SU-DHL-6 (cell line): ENCODE measurements around the gene BCKDK.

Source experiments
- H2AFZ ChIP-seq: fragments of 200-600 bp; sonication (generic); 2 replicates; pipeline ENCODE4 v1.6.1; 2014; ENCODE audit warnings: low read depth, mild to moderate bottlenecking, moderate library complexity, mixed read lengths, antibody characterized with exemption, low read length; ENCODE audit not compliant: severe bottlenecking
- H3F3A ChIP-seq: fragments of 200-600 bp; shearing (Covaris generic); 2 replicates; pipeline ENCODE4 v1.6.0; 2016; ENCODE audit warnings: antibody characterized with exemption, mild to moderate bottlenecking; ENCODE audit not compliant: insufficient read depth
- H3K27ac ChIP-seq: fragments of 200-600 bp; sonication (generic); 2 replicates; pipeline ENCODE4 v1.5.1; 2016; ENCODE audit warnings: low read depth, mild to moderate bottlenecking, low read length, moderate library complexity, mixed read lengths
- H3K27me3 ChIP-seq: fragments of 200-600 bp; sonication (generic), shearing (Covaris generic); 2 replicates; pipeline ENCODE4 v1.6.0; 2014; ENCODE audit warnings: mild to moderate bottlenecking, low read length
- H3K36me3 ChIP-seq: fragments of 200-600 bp; sonication (generic); 2 replicates; pipeline ENCODE4 v1.6.1; 2014; ENCODE audit warnings: mild to moderate bottlenecking, low read length, mixed read lengths
- H3K4me2 ChIP-seq: fragments of 300-600, 200-600 bp; shearing (Covaris generic), sonication (generic); 2 replicates; pipeline ENCODE4 v1.6.0; 2014; ENCODE audit warnings: low read length, low read depth, mild to moderate bottlenecking; ENCODE audit not compliant: poor library complexity, severe bottlenecking
- H3K4me3 ChIP-seq: fragments of 200-600 bp; sonication (generic); 2 replicates; pipeline ENCODE4 v1.5.1; 2014; ENCODE audit warnings: antibody characterized with exemption, low read length, mild to moderate bottlenecking, mixed read lengths; ENCODE audit not compliant: insufficient read depth, poor library complexity, severe bottlenecking
- H3K79me2 ChIP-seq: fragments of 200-600 bp; sonication (generic); 2 replicates; pipeline ENCODE4 v1.6.1; 2014; ENCODE audit warnings: mild to moderate bottlenecking, low read length, moderate library complexity; ENCODE audit not compliant: insufficient read depth
- H3K9ac ChIP-seq: fragments of 200-600 bp; sonication (generic); 2 replicates; pipeline ENCODE4 v1.7.0; 2014; ENCODE audit warnings: mild to moderate bottlenecking, low read length
- H3K9me2 ChIP-seq: fragments of 200-600 bp; sonication (generic); replicated peaks from 2 replicates; pipeline ENCODE4 v1.6.1; 2014; ENCODE audit warnings: low read length; ENCODE audit not compliant: insufficient read depth
- H3K9me3 ChIP-seq: fragments of 200-600 bp; sonication (generic); 2 replicates; pipeline ENCODE4 v1.6.1; 2014; ENCODE audit warnings: low read length, mixed read lengths; ENCODE audit not compliant: insufficient read depth
- H4K20me1 ChIP-seq: fragments of 200-600 bp; sonication (generic); 2 replicates; pipeline ENCODE4 v1.6.1; 2014; ENCODE audit warnings: low read depth, mild to moderate bottlenecking, antibody characterized with exemption, low read length, moderate library complexity, mixed read lengths
- CTCF ChIP-seq: fragments of 200-600 bp; sonication (generic); IDR thresholded peaks from one replicate; pipeline ENCODE4 v1.5.1; 2017; ENCODE audit warnings: antibody characterized with exemption, mild to moderate bottlenecking, low read length, moderate library complexity; ENCODE audit not compliant: insufficient read depth, poor library complexity, severe bottlenecking
- EZH2phosphoT487 ChIP-seq: fragments of 200-600 bp; sonication (generic), shearing (Covaris generic); conservative IDR thresholded peaks from 2 replicates; pipeline ENCODE4 v1.6.1; 2018; ENCODE audit warnings: mild to moderate bottlenecking, antibody characterized with exemption, low read length, moderate library complexity, mixed read lengths

BCKDK gene

DNA sequence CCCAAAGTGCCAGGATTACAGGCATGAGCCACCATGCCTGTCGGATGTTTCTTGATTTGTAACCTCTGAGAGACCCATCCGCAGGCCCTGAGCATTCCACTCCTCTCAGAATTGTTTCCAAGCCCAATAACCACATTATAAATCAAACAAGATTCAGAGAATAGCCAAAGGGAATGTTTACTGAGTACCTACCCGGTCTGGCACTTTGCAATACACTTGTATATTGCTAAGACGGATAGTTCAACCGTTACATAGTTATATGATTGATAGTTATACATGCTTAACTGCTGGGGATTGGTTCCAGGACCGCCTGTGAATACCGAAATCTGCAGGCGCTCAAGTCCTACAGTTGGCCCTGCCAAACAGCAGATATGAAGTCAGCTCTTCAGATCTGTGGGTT is 6.3 kb downstream of the BCKDK start:
- Histone ChIP-seq H3K9me3 (no peaks in the 10 kb centered on the region), H3K27me3 (no peaks in the 10 kb centered on the region), H3K9me2 (no peaks in the 10 kb centered on the region), H3K4me3 (no peak overlapping the region), H3K36me3 (no peaks in the 10 kb centered on the region), H3F3A (0 out of 2 replicates have a peak, but pooled peaks cover 5% of the 10 kb centered on the region), H3K27ac (no peak overlapping the region), H2AFZ (no peak overlapping the region), H3K9ac (no peak overlapping the region), H4K20me1 (peaks cover 8% of the 10 kb centered on the region; the same call in 1 of the 2 replicates), H3K4me2 (no peak overlapping the region), H3K79me2 (peaks cover 20% of the 10 kb centered on the region)
- no peak for TF ChIP-seq EZH2phosphoT487
- TF ChIP-seq CTCF, result no peak

DNA sequence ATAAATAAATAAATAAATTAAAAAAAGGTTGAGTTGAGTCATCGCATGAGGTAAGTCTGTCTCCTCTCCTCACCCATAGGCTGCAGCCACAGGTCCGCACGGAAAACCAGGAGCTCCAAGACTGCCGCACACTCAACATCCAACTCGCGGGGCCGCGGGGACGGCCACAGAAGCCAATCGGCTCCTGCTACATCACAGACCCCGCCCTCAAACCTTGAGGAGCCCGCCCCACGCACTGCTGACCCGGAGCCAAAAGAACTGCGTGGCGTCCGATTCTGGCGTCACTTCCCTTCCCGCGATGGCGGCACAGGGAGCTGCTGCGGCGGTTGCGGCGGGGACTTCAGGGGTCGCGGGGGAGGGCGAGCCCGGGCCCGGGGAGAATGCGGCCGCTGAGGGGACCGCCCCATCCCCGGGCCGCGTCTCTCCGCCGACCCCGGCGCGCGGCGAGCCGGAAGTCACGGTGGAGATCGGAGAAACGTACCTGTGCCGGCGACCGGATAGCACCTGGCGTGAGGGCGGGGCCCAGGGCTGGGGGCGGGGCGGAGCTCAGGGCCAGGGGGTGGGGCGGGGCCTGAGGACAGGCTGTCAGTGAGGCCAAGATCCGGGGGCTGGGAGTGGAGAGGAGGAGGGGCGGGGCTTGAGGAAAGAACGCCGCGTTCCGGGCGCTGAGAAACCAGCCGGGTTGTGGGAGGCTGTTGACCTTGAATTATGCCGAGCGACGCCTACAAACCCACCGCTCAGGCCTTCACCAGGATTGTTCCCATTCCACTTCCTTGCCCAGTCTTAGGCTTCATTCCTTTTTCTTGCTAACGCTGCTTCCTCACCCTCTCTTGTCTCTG is 9.4 kb downstream of the BCKDK start, which contains the start of gene KAT8:
Gene KAT8, plus strand, starts transcription at position 281 of the 839 bp plus-strand sequence. Its CDS starts 18 bp downstream, at position 299.
- Histone ChIP-seq H3K9ac (peak within 1 kb of the TSS; percentile 70), H3F3A (0 out of 2 replicates have a peak, but pooled peaks cover 5% of the 10 kb centered on the region), H3K9me3 (no peaks in the 10 kb centered on the region), H3K9me2 (no peaks in the 10 kb centered on the region), H3K27ac (peak within 1 kb of the TSS; percentile 73), H3K79me2 (peaks cover 22% of the 10 kb centered on the region), H3K27me3 (no peaks in the 10 kb centered on the region), H4K20me1 (peaks cover 8% of the 10 kb centered on the region; the same call in 1 of the 2 replicates), H2AFZ (peak within 1 kb of the TSS; percentile 77), H3K4me3 (peak within 1 kb of the TSS; percentile 88), H3K36me3 (peaks cover 12% of the 10 kb centered on the region; the same call in 1 of the 2 replicates), H3K4me2 (peak within 1 kb of the TSS; percentile 92)
- no peak for TF ChIP-seq EZH2phosphoT487
- TF ChIP-seq CTCF, result no peak

GRCh38 chr16:31118223-31119155 is 10.3 kb downstream of the BCKDK start:
- H3K4me2 ChIP-seq, result peak overlapping the region; percentile 92
- no peaks in the 10 kb centered on the region for H3K9me2 ChIP-seq
- peak overlapping the region; percentile 88 for H3K4me3 ChIP-seq
- peaks cover 8% of the 10 kb centered on the region; the same call in 1 of the 2 replicates for H4K20me1 ChIP-seq
- H3K9ac ChIP-seq, result peak overlapping the region; percentile 70
- H3F3A ChIP-seq, result 0 out of 2 replicates have a peak, but pooled peaks cover 1% of the 10 kb centered on the region
- peaks cover 12% of the 10 kb centered on the region; the same call in 1 of the 2 replicates for H3K36me3 ChIP-seq
- H3K79me2 ChIP-seq, result peaks cover 22% of the 10 kb centered on the region
- no peaks in the 10 kb centered on the region for H3K9me3 ChIP-seq
- no peaks in the 10 kb centered on the region for H3K27me3 ChIP-seq
- no peak overlapping the region for H2AFZ ChIP-seq
- peak overlapping the region; percentile 12; the same call in 1 of the 2 replicates for H3K27ac ChIP-seq
- TF ChIP-seq EZH2phosphoT487 (no peak), CTCF (no peak)
